ENCODE measurements around the gene TTC39C.
A peak's percentile ranks its signal among the peaks of the same experiment; 100 is the strongest.

Gene TTC39C

DNA sequence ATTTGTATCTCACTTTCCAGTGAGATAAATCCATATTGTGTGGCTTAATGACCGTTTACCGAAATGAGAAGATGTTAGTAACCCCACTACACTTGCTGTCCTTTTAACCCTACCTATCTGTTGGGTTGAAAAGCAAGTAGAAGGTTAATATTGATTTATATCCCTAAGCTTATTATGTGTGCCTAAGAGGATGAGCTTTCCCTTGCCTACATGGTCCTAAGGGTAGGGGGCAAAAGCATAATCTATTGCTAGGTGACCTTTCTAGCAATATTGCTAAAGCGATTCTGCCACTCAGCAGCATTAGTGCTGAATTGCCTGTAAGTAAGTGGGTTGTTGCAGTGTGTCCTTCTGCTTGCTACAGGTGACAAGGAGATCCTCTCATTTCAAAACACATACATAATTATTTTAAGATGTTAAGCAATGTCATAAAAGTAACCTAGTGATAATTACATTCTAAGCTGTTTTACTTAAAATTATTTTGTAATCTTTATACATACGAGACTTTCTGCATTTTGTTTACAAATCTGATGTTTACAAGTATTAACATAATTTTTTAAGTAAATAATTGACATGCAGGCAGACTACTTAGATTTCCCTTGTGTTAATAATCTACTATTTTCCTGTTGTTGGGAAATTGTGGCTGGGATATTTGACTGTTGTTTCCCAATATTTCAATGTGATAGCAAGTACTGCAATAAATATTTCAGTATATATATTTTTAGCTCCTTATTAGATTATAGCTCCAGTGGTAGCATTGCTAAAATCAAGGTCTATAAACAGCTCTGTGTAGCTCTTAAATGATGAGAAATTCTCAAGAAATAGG, 75.2 kb downstream of the TTC39C start:
- DNase-seq: peak; percentile 29

DNA sequence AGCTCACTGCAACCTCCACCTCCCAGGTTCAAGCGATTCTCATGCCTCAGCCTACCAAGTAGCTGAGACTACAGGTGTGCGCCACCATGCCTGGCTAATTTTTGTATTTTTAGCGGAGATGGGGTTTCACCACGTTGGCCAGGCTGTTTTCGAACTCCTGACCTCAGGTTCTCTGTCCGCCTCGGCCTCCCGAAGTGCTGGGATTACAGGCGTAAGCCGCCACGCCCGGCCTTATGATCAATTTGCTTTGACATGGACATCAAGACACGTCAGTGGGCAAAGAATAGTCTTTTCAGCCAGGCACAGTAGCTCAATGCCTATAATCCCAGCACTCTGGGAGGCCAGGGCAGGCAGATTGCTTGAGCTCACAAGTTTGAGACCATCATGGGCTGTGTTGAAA, 76.3 kb downstream of the TTC39C start:
- no peak for DNase-seq

DNA sequence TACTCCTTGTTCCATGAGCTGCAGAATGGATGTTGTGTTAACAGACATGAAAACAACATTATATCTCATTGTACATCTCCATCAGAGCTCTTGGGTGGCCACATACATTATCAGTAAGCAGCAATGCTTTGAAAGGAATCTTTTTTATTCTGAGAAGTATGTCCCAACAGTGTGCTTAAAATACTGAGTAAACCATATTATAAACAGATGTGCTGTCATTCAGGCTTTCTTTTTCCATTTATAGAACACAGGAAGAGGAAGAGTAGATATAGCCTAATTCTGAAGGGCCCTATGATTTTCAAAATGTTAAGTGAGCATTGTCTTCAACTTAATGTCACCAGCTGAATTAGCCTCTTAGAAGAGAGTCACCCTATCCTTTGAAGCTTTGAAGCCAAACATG, 80.0 kb downstream of the TTC39C start:
- no peak for DNase-seq

DNA sequence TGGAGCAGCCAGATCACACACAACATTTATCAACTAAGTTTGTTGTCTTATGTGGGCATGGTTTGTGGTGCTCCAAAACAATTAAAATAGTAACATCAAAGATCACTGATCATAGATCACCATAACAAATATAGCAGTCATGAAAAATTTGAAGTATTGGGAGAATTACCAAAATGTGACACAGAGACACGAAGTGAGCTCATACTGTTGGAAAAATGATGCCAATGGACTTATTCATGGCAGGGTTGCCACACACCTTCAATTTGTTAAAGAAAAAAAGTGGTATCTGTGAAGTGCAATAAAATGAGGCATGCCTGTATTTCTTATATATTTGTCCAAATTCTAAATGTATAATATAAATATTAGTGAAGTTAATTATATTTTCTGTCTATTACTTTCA, 81.4 kb downstream of the TTC39C start:
- DNase-seq: no peak

DNA sequence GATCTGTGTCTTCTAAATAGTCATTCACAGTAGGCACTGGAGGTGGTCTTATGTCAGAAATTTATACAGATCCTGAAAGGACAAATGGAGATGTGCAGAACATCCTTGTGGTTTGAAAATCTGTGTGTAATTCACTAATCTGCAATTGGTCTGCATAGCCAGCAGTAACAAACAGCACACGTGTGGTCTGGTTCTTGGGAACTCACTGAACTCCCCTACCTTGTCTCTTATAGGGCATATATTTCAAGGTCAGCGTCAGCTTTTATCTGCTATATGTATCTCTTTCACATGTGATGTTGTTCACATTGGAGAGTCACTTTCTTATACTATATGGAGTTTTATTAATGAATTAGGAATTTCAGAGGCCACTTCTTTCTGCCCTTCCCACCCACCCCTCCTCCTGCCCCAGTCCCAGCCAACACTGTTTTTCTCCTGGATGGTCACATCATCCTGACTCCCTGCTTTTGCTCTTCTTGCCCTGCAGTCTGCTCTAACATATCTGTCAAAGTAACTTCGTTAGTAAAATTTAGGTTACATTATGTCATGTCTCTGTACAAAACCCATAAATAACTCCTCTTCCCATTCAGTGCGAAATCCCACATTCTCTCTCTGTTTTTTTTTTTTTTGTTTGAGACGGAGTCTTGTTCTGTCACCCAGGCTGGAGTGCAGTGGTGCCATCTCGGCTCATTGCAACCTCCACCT, 88.9 kb downstream of the TTC39C start:
- DNase-seq: no peak

DNA sequence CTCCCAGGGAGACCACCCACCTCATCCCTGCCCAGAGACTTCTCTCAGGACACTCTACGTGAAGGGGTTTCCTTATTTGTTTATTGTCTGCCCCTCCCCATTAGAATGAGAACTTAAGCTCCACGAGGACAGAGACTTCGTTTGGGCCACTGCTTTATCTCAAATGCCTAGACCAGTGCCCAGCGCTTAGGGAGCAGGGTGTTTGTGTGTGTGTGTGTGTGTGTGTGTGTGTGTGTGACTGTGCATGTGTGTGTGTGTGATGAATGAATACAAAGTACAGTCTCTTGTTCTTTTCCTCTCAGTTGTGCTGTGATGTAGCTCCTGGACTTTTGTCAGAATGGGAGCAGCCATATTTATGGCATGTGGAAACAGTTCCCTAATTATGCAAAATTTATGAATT, 89.9 kb downstream of the TTC39C start:
- DNase-seq: no peak

DNA sequence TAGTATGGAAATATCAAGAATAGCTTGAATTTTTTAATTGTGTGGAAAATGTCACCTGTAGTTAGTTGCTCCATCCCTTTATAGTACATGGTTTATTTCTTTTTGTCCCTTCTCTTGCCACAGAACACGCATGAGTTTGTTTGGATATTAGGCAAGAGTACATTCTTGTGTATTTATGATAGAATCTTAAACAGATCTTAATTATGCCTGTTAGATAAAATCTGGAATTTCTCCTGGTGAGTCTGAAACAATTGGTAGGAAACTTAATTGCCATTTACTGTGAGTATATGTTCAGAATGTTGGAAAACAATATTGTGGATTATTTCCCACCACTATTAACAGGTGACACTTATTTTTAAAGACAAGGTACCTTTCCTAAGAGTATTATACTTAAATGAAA, 94.1 kb downstream of the TTC39C start:
- no peak for DNase-seq

DNA sequence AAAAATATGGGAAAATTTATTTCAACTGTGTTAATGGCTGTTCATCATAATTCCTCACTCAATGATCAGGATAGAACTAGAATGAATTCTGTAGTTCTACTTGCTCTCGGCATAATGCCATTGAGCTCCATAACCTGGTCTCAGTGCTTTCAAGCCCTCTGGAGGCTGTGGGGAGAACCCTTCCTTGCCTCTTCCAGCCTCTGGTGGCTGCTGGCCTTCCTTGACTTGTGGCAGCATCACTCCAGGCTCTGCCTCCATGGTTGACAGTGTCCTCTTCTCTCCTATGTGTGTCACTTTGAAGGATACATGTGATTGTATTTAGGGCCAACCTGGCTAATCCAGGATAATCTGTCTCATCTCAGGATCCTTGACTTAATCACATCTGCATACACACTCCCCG, 97.4 kb downstream of the TTC39C start:
- DNase-seq: peak; percentile 39

DNA sequence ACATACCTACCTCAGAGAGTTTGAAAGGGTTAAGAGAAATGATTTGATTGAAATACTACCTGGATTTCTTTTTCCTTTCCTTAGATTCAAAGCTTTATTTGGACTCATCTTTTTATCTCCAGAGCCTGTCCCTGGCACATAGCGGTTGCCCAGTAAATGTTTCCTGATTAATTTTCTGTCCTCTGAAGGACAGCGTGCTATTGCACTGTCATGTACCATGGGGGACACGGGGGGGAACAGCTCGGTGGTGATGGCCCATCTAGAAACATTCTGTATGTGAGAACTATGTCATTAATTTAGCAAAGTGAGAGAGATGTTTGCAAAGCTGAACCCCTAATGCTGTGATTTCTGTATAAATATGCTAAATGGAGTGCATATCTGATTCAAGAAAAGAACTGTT, 97.9 kb downstream of the TTC39C start:
- DNase-seq: no peak

DNA sequence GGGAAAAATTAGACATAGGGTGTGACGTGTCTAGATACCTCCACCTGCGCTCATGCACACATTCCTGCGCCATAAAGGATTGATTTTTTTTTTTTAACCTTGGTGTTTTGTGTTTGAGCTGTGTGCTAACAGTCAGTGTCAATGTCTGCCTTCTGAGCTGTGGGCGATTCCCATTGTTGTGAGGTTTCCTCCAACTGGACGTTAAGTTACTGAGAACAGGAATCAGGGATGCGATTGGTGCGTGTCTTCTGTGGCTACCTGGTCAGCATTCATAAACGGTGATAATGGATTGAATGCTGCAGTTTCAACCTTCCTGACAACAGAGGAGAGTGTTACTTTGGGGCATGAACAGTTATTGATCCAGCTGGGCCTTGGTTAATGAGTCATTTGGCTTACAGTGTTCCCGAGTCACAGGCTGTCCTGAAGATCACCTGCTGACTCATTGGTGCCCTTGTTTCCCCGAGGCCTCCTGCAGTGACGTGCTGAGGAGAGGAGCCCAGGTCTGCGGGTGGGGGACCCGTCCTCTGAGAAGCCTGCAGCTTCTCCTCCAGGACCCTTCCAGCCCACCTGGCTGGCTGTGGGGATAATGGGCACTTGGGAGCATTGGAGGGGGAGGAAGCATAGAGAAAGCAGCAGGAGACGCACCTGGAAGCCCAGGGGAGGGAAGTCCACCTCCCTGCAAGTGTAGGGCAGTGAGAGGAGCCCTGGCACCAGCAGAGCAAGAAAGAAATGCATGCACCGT, 98.5 kb downstream of the TTC39C start:
- DNase-seq: peak; percentile 84

DNA sequence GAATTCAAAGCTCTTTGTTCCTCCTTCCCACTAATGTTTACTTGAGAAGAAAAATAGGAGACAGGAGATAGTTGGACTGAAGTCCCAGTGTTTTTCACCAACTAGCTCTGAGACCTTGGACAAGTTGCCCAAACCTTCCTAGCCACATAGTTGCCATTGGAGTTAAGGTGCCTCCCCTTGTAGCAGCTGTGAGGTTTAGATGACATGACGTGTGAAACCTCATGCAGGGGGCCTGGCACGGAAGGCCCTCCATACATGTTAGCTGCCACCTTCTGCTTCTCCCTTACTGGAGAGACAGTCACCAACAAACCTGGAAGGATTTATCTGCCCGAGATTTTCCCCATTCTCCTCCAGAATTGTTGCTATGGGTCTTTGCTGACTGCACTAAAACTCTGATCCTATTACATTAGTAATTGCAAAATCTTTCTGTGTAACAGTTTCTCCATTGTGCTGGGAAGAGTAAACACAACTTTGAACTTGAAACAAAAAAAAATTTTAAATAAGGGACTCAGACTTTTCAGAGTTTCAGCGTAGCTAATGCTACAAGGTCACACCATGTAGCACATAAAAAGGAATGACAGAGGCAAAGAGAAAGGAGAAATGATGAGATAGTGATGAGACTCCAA, 100.5 kb downstream of the TTC39C start:
- no peak for DNase-seq

DNA sequence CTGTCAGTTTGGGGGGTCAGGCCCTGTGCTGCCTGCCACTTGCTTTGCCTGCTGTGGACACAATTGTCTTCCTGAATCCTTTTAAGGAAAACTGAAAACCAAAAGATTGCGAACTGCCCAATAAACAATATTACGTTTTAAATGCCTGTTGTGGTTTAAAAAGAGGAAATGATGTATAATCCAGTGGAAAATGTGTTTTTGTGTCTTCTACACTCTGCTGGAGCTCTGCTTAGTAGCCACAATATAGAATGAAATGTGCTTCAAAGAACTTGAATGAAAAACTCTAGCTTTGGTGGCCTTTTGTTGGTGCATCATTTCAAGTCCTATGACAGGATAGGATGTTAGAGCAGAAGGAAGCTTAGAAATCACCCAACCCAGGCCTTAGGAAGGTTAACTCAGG, 101.1 kb downstream of the TTC39C start:
- no peak for DNase-seq

DNA sequence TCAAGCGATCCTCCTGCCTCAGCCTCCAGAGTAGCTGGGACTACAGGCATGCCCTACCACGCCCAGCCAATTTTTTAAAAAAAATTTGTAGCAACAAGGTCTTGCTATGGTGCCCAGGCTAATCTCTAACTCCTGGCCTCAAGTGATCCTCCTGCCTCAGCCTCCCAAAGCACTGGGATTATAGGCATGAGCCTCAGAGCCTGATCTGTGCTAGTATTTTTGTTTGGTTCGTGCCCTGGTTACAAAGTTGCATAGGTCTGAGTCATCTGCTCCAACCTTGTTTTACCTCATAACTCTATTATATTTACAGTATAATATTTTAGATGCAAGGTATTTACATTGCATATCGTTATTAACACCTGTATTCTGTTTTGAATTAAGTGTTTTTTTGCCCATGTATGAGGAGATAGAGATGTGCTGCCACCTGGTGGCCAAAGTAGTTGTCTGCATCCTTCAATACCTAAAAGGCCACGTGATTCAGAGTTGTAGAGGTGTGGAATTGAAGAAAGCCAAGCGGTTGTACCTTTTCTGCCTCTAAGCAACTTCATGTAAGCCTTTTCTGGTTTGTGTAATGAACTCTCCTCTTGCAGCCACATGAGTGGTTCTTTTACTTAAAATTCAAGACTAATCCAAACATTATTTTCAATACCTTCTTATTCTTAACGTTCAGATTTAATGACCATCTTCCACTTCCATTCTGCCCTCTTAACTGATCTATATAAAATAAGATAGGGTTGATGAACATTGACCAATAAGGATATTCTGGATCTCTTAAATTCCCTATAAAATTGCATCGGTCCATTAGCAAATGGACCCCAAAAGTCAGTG, 104.4 kb downstream of the TTC39C start:
- DNase-seq: peak; percentile 89

DNA sequence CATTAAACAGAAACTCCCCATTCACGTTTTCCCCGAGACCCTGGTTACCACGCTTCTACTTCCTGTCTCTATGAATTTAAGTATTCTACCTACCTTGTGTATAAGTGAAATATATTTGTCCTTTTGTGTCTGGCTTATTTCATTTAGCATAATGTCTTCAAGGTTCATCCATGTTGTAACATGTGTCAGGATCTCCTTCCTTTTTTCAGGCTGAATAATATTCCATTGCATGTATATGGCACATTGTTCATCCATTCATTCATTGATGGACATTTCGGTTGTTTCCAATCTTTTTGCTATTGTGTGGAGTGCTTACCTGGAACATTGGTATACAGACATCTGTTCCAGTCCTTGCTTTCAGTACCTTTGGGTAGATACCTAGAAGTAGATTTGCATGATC, 106.1 kb downstream of the TTC39C start:
- no peak for DNase-seq

DNA sequence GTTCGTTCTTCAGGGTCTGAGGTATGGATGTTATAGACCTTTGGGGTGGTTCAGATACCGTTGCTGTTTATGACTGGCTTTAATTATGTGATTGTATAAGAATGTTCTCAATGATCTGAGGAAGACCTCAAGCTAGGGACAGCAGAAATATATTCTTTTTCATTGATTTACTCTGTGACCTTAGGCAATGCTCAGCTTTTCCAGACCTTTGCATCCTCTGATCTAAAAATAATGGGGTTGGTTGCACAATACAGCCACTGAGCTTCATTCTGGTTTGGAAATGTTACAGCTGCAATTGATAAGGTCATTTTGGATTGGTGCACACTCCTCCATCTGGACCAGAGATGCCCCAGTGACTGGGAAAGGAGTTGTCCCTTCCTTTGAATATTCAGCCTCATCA, 107.1 kb downstream of the TTC39C start:
- no peak for DNase-seq

DNA sequence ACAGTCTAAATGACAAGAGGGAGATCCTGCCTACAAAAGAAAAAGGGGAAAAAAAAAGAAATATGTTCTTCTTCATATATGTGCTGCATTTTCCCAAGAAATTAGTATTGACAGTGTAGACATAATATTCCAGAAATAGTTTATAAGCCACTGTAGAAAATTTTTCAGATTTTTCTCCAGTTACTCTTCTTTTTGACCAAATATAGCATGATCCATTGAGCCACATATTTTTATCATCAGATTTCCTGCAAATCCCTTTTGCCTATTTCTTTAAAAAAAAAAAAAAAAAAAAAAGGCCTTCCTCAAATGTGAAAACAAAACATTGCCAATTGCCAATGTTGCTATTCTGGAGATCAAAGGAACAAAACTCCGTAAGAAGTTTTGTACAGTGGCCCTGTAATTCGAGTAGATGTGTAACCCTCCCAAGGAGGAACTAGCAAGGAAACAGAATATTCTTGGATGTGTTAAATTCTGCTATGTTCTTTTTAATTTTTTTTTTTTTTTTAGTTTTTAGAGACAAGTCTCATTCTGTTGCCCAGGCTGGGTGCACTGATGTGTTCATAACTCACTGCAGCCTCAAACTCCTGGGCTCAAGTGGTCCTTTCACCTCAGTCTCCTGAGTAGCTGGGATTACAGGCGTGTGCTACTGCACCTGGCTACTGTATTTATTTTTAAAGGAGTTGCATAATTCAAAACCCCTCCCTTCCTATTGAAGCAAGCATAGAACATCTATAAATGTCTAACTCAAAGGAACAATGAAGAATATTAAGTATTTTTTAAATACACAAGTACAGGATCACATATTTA, 111.8 kb downstream of the TTC39C start:
- peak; percentile 24 for DNase-seq

DNA sequence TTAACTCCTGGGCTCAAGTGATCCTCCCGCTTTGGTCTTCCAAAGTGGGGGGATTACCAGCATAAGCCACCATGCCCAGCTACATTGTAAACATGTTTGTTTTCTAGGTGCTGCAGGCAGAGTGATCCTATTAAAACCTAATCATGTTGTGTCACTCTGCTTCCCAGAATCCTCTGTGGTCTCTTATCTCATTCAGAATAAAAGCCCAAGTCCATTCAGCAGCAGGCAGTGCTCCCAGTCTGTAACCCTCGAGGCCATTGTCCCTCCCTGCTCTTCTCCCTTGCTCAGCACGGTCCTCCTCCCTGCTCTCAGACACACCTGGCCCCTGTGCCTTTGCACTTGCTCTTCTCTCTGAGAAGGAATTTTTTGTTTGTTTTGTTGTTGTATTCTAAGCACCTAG, 113.2 kb downstream of the TTC39C start:
- DNase-seq: no peak

DNA sequence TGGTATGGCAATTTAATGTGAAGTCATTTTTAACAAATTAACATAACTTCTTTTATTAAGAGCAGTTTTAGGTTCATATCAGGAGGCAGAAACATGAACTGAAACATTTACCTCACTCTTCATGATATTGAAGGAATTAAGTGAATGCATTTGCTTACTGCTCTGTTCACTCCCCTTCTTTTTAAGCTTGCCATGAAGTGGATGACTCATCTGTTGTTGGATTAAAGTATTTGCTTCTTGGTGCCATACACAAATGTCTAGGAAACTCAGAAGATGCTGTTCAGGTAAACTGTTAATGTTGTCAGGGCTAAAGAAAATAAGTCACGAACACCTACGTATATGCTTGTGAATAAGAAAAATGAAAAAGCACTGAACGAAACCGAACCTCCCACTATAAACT, 114.1 kb downstream of the TTC39C start:
- DNase-seq: no peak

DNA sequence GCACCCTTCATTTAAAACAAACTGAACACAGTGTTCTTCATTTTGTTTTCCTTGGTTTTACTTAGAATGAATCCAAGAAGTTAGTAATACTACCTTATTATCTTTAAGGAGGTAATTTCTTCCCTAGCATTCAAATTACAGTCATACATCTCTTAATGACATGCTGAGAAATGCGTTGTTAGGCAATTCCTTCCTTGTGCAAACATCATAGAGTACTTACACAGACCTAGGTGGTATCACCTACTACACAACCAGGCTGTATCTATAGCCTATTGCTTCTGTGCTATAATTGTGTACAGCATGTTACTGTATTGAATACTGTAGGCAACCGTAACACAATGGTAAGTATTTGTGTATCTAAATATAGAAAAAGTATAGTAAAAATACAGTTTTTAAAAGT, 115.9 kb downstream of the TTC39C start:
- DNase-seq: peak; percentile 91

DNA sequence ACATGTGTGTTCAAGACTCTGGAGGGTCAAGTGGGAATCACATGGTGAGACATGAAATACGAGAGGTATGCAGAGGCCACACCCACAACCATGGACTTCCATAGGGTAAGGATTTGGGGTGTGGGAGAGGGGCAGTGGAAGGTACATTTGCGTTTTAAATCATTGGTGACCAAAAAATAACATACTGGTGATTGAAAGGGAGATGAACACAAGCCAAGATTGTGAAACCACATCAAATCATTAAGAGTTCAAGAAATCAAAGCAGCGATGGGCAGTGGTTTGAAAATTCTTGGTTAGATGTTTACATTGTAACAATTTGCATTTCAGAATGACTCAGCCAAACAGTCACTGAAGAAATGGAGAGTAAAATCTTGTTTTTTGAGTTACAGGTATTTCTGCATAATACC, 122.4 kb downstream of the TTC39C start:
- peak; percentile 67 for DNase-seq

DNA sequence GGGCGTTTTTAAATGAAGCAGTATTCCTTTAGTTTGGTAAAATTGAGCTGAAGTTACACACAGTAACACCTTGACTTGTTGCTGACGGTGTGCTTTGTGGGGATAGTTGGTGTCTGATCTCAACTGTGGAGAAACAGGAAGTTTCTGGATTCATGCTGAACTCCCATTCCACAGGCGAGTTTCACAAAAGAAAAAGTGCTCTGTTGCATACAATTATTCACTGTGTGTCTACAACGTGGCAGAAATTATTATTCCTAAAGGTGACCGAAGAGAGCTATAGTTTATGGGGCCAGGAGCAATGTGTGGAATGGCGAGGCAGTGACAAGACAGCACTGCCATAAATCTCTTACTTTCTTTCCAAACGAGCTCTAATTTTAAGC, 123.8 kb downstream of the TTC39C start:
- peak; percentile 64 for DNase-seq
